Liver (tissue), 9 donors: ENCODE results near the gene CTNNAL1. TPM values are rescaled to one million over a fixed set of nuclear protein-coding genes. Genes with fewer than 3 reads are reported as not detected.
"Not testable (repeated sequence)": the region's sequence is repeated elsewhere in the genome, so short reads cannot be mapped to it uniquely, and the experiment has no call there.

Experiments used
- DNase-seq: peaks from one replicate; pipeline ENCODE4 v3.0.0-alpha.2; 2017; ENCODE audit warnings: low spot score
- H3K27ac ChIP-seq, 2 donors: one replicate each; pipeline ENCODE4 v1.7.0; 2013; ENCODE audit warnings: inconsistent platforms in 2 of 2, low read length in 2 of 2, control low read depth in 1 of 2, low read depth in 1 of 2, mild to moderate bottlenecking in 1 of 2
- H3K27me3 ChIP-seq, 4 donors: one replicate each; pipeline versions ENCODE4 v1.6.1 to v1.7.0; 2013; ENCODE audit warnings: low read length in 3 of 4, inconsistent platforms in 1 of 4, mild to moderate bottlenecking in 1 of 4, moderate library complexity in 1 of 4; ENCODE audit not compliant: control insufficient read depth in 4 of 4, insufficient read depth in 4 of 4
- H3K36me3 ChIP-seq, 4 donors: one replicate each; pipeline versions ENCODE4 v1.6.1 to v1.7.0; 2013; ENCODE audit warnings: low read length in 3 of 4, mild to moderate bottlenecking in 3 of 4, low read depth in 1 of 4, moderate library complexity in 1 of 4; ENCODE audit not compliant: control insufficient read depth in 4 of 4, insufficient read depth in 3 of 4
- H3K4me1 ChIP-seq, 4 donors: one replicate each; pipeline versions ENCODE4 v1.6.1 to v1.7.0; 2013; ENCODE audit warnings: low read length in 3 of 4, mild to moderate bottlenecking in 3 of 4, moderate library complexity in 1 of 4; ENCODE audit not compliant: control insufficient read depth in 4 of 4, insufficient read depth in 4 of 4
- H3K4me3 ChIP-seq, 3 donors: one replicate each; pipeline versions ENCODE4 v1.6.1 to v1.7.0; 2013; ENCODE audit warnings: low read length in 3 of 3, control low read depth in 1 of 3, low read depth in 1 of 3, mild to moderate bottlenecking in 1 of 3
- H3K9ac ChIP-seq, 2 donors: one replicate each; pipeline ENCODE4 v1.7.0; 2013; ENCODE audit warnings: low read length in 2 of 2, mild to moderate bottlenecking in 2 of 2, moderate library complexity in 2 of 2, control low read depth in 1 of 2, low read depth in 1 of 2
- H3K9me3 ChIP-seq, 4 donors: one replicate each; pipeline versions ENCODE4 v1.6.1 to v1.7.0; 2013; ENCODE audit warnings: low read length in 3 of 4; ENCODE audit not compliant: control insufficient read depth in 4 of 4
- EGR1 ChIP-seq, 2 donors: IDR thresholded peaks; 2 replicates each; pipeline ENCODE4 v1.6.1; 2016 to 2018; ENCODE audit warnings: antibody characterized with exemption in 2 of 2, low read depth in 2 of 2
- FOXA1 ChIP-seq: IDR thresholded peaks from 2 replicates; pipeline ENCODE4 v1.6.1; 2016; ENCODE audit warnings: antibody characterized with exemption
- FOXA2 ChIP-seq: IDR thresholded peaks from 2 replicates; pipeline ENCODE4 v1.6.1; 2016; ENCODE audit warnings: antibody characterized with exemption
- GABPA ChIP-seq, 2 donors: IDR thresholded peaks in 1 of 2; conservative IDR thresholded peaks in 1 of 2; 2 replicates each; pipeline ENCODE4 v1.6.1; 2016; ENCODE audit warnings: antibody characterized with exemption in 2 of 2, mild to moderate bottlenecking in 1 of 2, moderate library complexity in 1 of 2
- HNF4A ChIP-seq, 2 donors: conservative IDR thresholded peaks; 2 replicates each; pipeline ENCODE4 v1.6.1; 2016; ENCODE audit warnings: antibody characterized with exemption in 2 of 2, mild to moderate bottlenecking in 2 of 2
- HNF4G ChIP-seq: IDR thresholded peaks from 2 replicates; pipeline ENCODE4 v1.6.1; 2016; ENCODE audit warnings: antibody characterized with exemption
- JUND ChIP-seq, 2 donors: IDR thresholded peaks; 2 replicates each; pipeline ENCODE4 v1.6.1; 2016; ENCODE audit warnings: antibody characterized with exemption in 2 of 2
- NR2F2 ChIP-seq: IDR thresholded peaks from 2 replicates; pipeline ENCODE4 v1.6.1; 2016; ENCODE audit warnings: antibody characterized with exemption
- RAD21 ChIP-seq, 2 donors: IDR thresholded peaks; 2 replicates each; pipeline ENCODE4 v1.6.1; 2016; ENCODE audit warnings: antibody characterized with exemption in 2 of 2, mild to moderate bottlenecking in 2 of 2
- RXRA ChIP-seq, 2 donors: IDR thresholded peaks; 2 replicates each; pipeline ENCODE4 v1.6.1; 2017 to 2018; ENCODE audit warnings: antibody characterized with exemption in 2 of 2, mild to moderate bottlenecking in 1 of 2
- SP1 ChIP-seq: IDR thresholded peaks from 2 replicates; pipeline ENCODE4 v1.6.1; 2018; ENCODE audit warnings: antibody characterized with exemption, mild to moderate bottlenecking
- TAF1 ChIP-seq: conservative IDR thresholded peaks from 2 replicates; pipeline ENCODE4 v1.6.1; 2016; ENCODE audit warnings: antibody characterized with exemption, mild to moderate bottlenecking
- YY1 ChIP-seq: IDR thresholded peaks from 2 replicates; pipeline ENCODE4 v1.6.1; 2016; ENCODE audit warnings: antibody characterized with exemption, mild to moderate bottlenecking
- WGBS: extraction: QIAGEN DNeasy Blood & Tissue Kit; methylation state at CpG from one replicate; pipeline ENCODE4 v1.1.7; 2013; 5-methylcytosine and 5-hydroxymethylcytosine counted together
- polyA plus RNA-seq, 2 donors: library from polyadenylated mRNA; stranded (reverse) in 1 of 2; unstranded in 1 of 2; fragments of 200-250 nt in 1 of 2; fragments of >200 nt in 1 of 2; fragmentation: Nextera tagmentation in 1 of 2; extraction: Ambion mirVana in 1 of 2; gene quantifications; one replicate each; pipeline versions ENCODE4 v1.2.1 to v1.2.3, GENCODE V29; 2013 to 2015
- total RNA-seq, 2 donors: library from RNA; depleted of rRNA; stranded (reverse); fragments of >200 nt; gene quantifications; one replicate each; pipeline ENCODE4 v1.2.3, GENCODE V29; 2014
- TF ChIP-seq, protein P1 (sequence below): fragments of 150-350 bp; IDR thresholded peaks from 2 replicates; pipeline ENCODE4 v1.5.1; 2017; ENCODE audit warnings: improper control_type of control experiment, low read depth, low read length; ENCODE audit not compliant: missing input control
- TF ChIP-seq, protein P2 (sequence below): IDR thresholded peaks from 2 replicates; pipeline ENCODE4 v1.6.1; 2016; ENCODE audit warnings: antibody characterized with exemption
- TF ChIP-seq, protein P3 (sequence below): IDR thresholded peaks from 2 replicates; pipeline ENCODE4 v1.6.1; 2016; ENCODE audit warnings: antibody characterized with exemption
- TF ChIP-seq, protein P4 (sequence below): IDR thresholded peaks from 2 replicates; pipeline ENCODE4 v1.6.1; 2016; ENCODE audit warnings: antibody characterized with exemption
- TF ChIP-seq, protein P5 (sequence below): IDR thresholded peaks from 2 replicates; pipeline ENCODE4 v1.6.1; 2016; ENCODE audit warnings: antibody characterized with exemption, mild to moderate bottlenecking
- donor health status: healthy.
- donor health status: healthy.
- donor health status: healthy.
- donor health status: healthy.
- donor health status: healthy.

CTNNAL1 gene
- total and polyA plus RNA-seq, 4 donors: 10.5 to 31.5 (median 18.6) TPM

DNA sequence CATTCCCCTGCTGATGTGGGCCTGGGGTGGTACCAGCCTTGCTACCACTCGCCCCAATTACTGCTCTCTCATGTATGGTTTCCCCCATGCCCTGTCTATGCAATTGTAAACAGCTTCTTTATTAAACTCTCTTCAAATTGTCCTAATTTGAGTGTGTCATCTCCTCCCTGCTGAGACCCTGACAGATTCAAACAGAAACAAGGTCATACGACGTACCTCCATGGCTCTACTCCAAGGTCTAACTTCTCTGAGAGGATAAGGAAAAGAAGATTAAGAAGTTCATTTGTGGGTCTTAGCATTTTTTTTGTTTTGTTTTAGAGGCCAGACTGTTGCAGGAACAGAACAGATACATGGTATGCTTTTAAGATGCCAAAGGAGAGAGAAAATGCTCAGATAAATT lies 41.1 kb downstream of the CTNNAL1 start:
- DNase-seq: no peak
- Histone ChIP-seq H3K9ac (no peak overlapping the region), H3K4me3 (no peak overlapping the region), H3K27ac (no peak overlapping the region), H3K9me3 (no peaks in the 10 kb centered on the region), H3K27me3 (no peaks in the 10 kb centered on the region), H3K4me1 (no peaks in the 10 kb centered on the region), H3K36me3 (peaks cover 0 to 6% (median under 1%) of the 10 kb centered on the region in 4 donors)
- TF ChIP-seq RXRA (IDR thresholded peaks at IDR 0.05) (no peak), GABPA (IDR thresholded peaks at IDR 0.05 in 1 of 2, conservative IDR thresholded peaks at IDR 0.05 in 1 of 2) (no peak), FOXA2 (no peak), HNF4G (no peak), JUND (IDR thresholded peaks at IDR 0.05) (no peak), FOXA1 (no peak), RAD21 (IDR thresholded peaks at IDR 0.05) (no peak), EGR1 (IDR thresholded peaks at IDR 0.05; ENCODE audit: low read depth in 2 of 2) (no peak), HNF4A (conservative IDR thresholded peaks at IDR 0.05) (no peak), TAF1 (no peak), YY1 (no peak), NR2F2 (no peak), SP1 (no peak)
- TF ChIP-seq, protein P1, sequence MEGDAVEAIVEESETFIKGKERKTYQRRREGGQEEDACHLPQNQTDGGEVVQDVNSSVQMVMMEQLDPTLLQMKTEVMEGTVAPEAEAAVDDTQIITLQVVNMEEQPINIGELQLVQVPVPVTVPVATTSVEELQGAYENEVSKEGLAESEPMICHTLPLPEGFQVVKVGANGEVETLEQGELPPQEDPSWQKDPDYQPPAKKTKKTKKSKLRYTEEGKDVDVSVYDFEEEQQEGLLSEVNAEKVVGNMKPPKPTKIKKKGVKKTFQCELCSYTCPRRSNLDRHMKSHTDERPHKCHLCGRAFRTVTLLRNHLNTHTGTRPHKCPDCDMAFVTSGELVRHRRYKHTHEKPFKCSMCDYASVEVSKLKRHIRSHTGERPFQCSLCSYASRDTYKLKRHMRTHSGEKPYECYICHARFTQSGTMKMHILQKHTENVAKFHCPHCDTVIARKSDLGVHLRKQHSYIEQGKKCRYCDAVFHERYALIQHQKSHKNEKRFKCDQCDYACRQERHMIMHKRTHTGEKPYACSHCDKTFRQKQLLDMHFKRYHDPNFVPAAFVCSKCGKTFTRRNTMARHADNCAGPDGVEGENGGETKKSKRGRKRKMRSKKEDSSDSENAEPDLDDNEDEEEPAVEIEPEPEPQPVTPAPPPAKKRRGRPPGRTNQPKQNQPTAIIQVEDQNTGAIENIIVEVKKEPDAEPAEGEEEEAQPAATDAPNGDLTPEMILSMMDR: no peak
- TF ChIP-seq, protein P2, sequence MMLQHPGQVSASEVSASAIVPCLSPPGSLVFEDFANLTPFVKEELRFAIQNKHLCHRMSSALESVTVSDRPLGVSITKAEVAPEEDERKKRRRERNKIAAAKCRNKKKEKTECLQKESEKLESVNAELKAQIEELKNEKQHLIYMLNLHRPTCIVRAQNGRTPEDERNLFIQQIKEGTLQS: no peak
- TF ChIP-seq, protein P3, sequence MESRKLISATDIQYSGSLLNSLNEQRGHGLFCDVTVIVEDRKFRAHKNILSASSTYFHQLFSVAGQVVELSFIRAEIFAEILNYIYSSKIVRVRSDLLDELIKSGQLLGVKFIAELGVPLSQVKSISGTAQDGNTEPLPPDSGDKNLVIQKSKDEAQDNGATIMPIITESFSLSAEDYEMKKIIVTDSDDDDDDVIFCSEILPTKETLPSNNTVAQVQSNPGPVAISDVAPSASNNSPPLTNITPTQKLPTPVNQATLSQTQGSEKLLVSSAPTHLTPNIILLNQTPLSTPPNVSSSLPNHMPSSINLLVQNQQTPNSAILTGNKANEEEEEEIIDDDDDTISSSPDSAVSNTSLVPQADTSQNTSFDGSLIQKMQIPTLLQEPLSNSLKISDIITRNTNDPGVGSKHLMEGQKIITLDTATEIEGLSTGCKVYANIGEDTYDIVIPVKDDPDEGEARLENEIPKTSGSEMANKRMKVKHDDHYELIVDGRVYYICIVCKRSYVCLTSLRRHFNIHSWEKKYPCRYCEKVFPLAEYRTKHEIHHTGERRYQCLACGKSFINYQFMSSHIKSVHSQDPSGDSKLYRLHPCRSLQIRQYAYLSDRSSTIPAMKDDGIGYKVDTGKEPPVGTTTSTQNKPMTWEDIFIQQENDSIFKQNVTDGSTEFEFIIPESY: no peak
- TF ChIP-seq, protein P4, sequence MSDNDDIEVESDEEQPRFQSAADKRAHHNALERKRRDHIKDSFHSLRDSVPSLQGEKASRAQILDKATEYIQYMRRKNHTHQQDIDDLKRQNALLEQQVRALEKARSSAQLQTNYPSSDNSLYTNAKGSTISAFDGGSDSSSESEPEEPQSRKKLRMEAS: no peak
- TF ChIP-seq, protein P5, sequence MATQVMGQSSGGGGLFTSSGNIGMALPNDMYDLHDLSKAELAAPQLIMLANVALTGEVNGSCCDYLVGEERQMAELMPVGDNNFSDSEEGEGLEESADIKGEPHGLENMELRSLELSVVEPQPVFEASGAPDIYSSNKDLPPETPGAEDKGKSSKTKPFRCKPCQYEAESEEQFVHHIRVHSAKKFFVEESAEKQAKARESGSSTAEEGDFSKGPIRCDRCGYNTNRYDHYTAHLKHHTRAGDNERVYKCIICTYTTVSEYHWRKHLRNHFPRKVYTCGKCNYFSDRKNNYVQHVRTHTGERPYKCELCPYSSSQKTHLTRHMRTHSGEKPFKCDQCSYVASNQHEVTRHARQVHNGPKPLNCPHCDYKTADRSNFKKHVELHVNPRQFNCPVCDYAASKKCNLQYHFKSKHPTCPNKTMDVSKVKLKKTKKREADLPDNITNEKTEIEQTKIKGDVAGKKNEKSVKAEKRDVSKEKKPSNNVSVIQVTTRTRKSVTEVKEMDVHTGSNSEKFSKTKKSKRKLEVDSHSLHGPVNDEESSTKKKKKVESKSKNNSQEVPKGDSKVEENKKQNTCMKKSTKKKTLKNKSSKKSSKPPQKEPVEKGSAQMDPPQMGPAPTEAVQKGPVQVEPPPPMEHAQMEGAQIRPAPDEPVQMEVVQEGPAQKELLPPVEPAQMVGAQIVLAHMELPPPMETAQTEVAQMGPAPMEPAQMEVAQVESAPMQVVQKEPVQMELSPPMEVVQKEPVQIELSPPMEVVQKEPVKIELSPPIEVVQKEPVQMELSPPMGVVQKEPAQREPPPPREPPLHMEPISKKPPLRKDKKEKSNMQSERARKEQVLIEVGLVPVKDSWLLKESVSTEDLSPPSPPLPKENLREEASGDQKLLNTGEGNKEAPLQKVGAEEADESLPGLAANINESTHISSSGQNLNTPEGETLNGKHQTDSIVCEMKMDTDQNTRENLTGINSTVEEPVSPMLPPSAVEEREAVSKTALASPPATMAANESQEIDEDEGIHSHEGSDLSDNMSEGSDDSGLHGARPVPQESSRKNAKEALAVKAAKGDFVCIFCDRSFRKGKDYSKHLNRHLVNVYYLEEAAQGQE: no peak
- WGBS: 84% methylated on average over 3 of the region's 3 CpGs

DNA sequence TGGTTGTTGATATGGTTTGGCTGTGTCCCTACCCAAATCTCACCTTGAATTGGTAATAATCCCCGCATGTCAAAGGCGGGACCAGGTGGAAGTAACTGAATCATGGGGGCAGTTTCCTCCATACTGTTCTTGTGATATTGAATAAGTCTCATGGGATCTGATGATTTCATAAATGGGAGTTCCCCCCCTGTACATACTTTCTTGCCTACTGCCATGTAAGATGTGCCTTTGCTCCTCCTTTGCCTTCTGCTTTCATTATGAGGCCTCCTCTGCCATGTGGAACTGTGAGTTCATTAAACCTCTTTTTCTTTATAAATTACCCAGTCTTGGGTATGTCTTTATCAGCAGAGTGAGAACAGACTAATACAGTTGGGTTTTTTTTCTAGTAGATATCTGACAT lies 41.9 kb downstream of the CTNNAL1 start:
- H3K36me3 ChIP-seq, H3K4me3 ChIP-seq, H3K27ac ChIP-seq, DNase-seq, H3K4me1 ChIP-seq, H3K27me3 ChIP-seq, H3K9me3 ChIP-seq, H3K9ac ChIP-seq: not testable (repeated sequence)
- 98% methylated on average over 2 of the region's 2 CpGs for WGBS
